HUES48 (cell line): ENCODE measurements around the gene ZMYND8.
A peak's percentile ranks its signal among the peaks of the same experiment; 100 is the strongest.
"Not testable (repeated sequence)": the region's sequence is repeated elsewhere in the genome, so short reads cannot be mapped to it uniquely, and the experiment has no call there.

Experiments used
- H3K27ac ChIP-seq: one replicate; pipeline ENCODE4 v1.7.0; 2013; ENCODE audit warnings: low read depth, low read length, inconsistent platforms
- H3K27me3 ChIP-seq: 2 replicates; pipeline ENCODE4 v1.6.1; 2013; ENCODE audit warnings: mild to moderate bottlenecking, low read length; ENCODE audit not compliant: control insufficient read depth, insufficient read depth
- H3K36me3 ChIP-seq: 2 replicates; pipeline ENCODE4 v1.6.1; 2013; ENCODE audit warnings: low read length; ENCODE audit not compliant: control insufficient read depth, insufficient read depth
- H3K4me1 ChIP-seq: 2 replicates; pipeline ENCODE4 v1.6.1; 2013; ENCODE audit warnings: mild to moderate bottlenecking, low read length; ENCODE audit not compliant: control insufficient read depth, insufficient read depth
- H3K4me3 ChIP-seq: 2 replicates; pipeline ENCODE4 v1.5.1; 2013; ENCODE audit warnings: mild to moderate bottlenecking, low read depth, low read length
- H3K9ac ChIP-seq: 2 replicates; pipeline ENCODE4 v1.6.1; 2013; ENCODE audit warnings: mild to moderate bottlenecking, low read depth, low read length, moderate library complexity
- H3K9me3 ChIP-seq: 2 replicates; pipeline ENCODE4 v1.6.1; 2013; ENCODE audit warnings: low read length; ENCODE audit not compliant: control insufficient read depth, insufficient read depth

Gene ZMYND8

DNA sequence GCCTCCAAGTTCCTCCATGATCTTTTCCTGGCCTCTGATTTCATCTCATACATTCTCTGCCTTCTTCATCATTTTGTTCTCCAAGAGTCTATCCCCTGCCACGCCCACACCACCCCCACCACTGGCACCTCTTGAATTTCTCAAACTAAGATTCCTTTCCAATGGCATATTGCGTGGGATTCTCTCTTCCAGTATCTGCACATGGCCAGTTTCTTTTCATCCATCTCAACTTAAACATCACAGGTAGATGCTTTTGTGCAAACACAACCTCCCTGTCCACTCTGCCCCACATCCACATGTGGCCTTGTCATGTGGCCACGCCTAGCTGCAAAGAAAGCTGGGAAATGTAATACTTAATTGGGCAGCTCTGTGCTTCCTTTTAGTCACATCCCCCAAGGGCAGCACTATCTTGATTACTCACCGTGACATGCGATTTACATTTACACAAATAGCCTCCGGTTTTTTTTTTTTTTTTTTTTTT, 33.4 kb upstream of the ZMYND8 start:
- no peak overlapping the region for H3K9ac ChIP-seq

DNA sequence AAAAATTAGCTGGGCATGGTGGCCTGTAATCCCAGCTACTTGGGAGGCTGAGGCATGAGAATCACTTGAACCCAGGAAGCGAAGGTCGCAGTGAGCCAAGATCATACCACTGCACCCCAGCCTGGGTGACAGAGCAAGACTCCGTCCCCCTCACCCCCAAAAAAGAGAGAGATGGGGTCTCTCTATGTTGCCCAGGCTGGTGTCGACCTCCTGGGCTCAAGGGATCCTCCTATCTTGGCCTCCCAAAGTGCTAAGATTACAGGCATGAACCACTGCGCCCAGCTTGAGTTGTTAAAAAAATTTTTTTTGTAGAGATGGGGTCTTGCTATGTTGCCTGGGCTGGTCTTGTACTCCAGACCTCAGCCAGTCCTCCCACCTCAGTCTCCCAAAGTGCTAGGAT, 29.5 kb upstream of the ZMYND8 start:
- H3K27me3 ChIP-seq, H3K9me3 ChIP-seq, H3K27ac ChIP-seq, H3K4me1 ChIP-seq, H3K4me3 ChIP-seq, H3K9ac ChIP-seq, H3K36me3 ChIP-seq: not testable (repeated sequence)

More for the DNA sequence above, 33.4 kb upstream of the ZMYND8 start:
- Histone ChIP-seq H3K4me1 (no peaks in the 10 kb centered on the region), H3K4me3 (no peak overlapping the region), H3K27me3 (no peaks in the 10 kb centered on the region), H3K9me3 (no peaks in the 10 kb centered on the region), H3K27ac (no peak overlapping the region), H3K36me3 (no peaks in the 10 kb centered on the region)

DNA sequence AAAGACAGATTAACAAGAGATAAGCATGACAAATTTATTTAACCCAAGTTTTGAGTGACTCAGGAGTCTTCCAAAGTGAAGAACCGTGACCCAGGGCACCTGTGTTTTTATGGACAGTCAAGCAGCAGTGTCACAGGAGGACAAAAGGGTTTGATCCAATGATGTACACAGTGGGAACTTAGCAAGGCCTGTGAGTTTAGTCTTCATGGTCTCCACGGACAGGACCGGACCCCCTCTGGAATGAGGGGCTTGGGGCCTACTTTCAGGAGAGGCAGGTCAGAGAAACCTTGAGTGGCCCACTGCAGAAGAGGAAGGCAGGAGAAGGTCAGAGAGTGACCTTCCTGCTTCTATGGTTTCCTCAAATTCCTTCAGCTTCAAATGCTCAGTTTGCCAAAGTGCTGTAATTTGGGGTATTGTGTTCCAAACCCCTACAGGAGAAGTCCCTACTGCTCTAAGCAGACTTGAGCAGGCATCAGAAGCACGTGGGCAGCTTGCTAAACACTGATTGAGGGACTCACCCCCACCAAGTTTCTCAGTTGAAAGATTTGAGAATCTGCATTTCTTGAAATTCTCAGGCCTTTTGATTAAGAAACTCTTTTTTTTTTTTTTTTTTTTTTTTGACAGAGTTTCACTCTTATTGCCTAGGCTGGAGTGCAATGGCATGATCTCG, 26.4 kb upstream of the ZMYND8 start:
- Histone ChIP-seq H3K4me3 (no peak overlapping the region), H3K27me3 (no peaks in the 10 kb centered on the region), H3K9me3 (no peaks in the 10 kb centered on the region), H3K4me1 (peaks cover 5% of the 10 kb centered on the region), H3K9ac (no peak overlapping the region), H3K36me3 (no peaks in the 10 kb centered on the region), H3K27ac (no peak overlapping the region)

DNA sequence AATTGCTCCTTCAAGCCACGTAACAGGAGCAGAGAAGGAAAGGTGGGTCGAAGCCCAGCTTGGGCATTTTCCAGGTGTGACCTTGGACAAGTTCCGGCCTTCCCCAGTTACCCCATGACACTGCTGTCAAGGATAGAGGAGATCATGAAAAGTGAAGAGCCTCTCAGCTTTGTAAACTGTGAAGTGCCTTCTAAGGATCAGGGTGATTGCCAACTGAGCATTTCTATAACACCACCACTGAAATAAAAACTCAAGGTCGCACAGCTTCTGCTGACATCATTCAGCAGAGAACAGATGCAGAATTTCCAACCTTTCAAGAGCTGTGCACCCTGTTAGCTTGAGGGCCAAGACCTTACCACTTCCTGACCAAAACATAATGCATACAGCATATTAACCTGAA, 24.0 kb upstream of the ZMYND8 start:
- no peak overlapping the region for H3K27ac ChIP-seq
- no peak overlapping the region for H3K9ac ChIP-seq
- no peaks in the 10 kb centered on the region for H3K36me3 ChIP-seq
- peaks cover 5% of the 10 kb centered on the region for H3K4me1 ChIP-seq
- no peaks in the 10 kb centered on the region for H3K27me3 ChIP-seq
- H3K4me3 ChIP-seq: no peak overlapping the region
- no peaks in the 10 kb centered on the region for H3K9me3 ChIP-seq

DNA sequence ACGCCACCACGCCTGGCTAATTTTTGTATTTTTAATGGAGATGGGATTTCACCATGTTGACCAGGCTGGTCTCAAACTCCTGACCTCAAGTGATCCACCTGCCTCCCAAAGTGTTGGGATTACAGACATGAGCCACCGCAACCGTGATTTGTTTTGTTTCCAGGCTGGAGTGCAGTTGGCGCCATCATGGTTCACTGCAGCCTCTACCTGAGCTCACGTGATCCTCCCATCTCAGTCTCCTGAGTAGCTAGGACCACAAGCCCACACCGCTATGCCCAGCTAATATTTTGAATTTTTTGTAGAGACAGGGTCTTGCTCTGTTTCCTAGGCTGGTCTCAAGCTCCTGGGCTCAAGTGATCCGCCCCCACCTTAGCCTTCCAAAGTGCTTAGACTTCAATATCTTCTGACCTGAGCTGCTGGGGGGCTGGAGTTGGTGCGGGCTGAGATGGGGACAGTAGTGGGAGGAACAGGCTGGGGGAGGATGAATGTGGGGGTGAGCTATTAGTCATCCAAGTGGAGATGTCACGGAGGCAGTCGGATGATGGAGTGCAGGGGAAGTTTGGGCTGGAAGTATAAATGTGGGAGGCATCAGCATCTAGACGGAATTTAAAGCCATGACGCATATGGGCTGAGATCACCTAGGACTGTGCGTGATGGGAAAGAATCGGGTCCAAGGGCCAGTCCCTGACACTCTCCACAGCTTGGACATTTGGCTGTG, 23.1 kb upstream of the ZMYND8 start:
- Histone ChIP-seq H3K27ac (no peak overlapping the region), H3K27me3 (no peaks in the 10 kb centered on the region), H3K9ac (no peak overlapping the region), H3K9me3 (no peaks in the 10 kb centered on the region), H3K36me3 (no peaks in the 10 kb centered on the region), H3K4me1 (peaks cover 5% of the 10 kb centered on the region), H3K4me3 (no peak overlapping the region)

DNA sequence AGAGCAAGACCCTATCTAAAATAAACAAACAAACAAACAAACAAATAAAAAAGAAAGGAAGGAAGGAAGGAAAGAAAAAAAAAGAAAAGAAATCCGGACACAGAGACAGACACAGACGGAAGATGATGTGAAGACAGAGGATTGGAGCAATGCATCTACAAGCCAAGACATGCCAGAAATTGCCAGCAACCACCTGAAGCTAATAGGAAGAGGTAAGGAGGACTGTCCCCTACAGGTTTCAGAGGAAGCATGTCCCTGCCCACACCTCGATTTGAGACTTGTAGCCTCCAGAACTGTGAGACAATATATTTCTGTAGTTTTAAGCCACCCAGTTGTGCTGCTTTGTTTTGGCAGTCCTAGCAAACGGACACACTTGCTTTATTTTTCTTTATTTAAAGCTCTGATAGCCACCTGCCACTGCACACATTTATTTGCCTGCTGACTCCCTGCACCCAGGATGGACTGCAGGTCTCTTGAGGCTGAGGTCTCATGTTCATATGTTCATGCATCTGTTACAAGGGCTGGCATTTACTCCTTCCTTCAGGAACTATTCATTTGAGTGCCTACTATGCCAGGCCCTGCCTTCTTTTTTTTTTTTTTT, 20.7 kb upstream of the ZMYND8 start:
- Histone ChIP-seq H3K27ac (no peak overlapping the region), H3K27me3 (no peaks in the 10 kb centered on the region), H3K9me3 (no peaks in the 10 kb centered on the region)

DNA sequence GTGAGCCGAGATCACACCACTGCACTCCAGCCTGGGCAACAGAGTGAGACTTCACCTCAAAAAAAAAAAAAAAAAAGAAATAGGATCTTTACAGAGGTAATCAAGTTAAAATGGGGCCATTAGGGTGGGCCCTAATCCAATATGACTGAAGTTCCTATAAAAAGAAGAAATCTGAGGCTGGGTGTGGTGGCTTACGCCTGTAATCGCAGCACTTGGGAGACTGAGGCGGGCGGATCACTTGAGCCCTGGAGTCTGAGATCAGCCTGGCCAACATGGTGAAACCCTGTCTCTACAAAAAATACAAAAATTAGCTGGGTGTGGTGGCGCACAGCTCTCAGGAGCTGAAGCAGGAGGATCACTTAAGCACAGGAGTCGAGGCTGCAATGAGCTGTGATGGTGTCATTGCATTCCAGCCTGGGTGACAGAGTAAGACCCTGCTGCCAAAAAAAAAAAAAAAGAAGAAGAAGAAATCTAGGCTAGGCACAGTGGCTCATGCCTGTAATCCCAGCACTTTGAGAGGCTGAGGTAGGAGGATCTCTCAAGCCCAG, 19.7 kb upstream of the ZMYND8 start:
- H3K36me3 ChIP-seq, H3K27ac ChIP-seq, H3K27me3 ChIP-seq, H3K9me3 ChIP-seq, H3K9ac ChIP-seq, H3K4me3 ChIP-seq: not testable (repeated sequence)
- peaks cover 12% of the 10 kb centered on the region for H3K4me1 ChIP-seq

More for the DNA sequence above, 20.7 kb upstream of the ZMYND8 start:
- H3K4me1 ChIP-seq: peaks cover 10% of the 10 kb centered on the region
- H3K36me3 ChIP-seq: no peaks in the 10 kb centered on the region
- H3K4me3 ChIP-seq: no peak overlapping the region
- no peak overlapping the region for H3K9ac ChIP-seq

DNA sequence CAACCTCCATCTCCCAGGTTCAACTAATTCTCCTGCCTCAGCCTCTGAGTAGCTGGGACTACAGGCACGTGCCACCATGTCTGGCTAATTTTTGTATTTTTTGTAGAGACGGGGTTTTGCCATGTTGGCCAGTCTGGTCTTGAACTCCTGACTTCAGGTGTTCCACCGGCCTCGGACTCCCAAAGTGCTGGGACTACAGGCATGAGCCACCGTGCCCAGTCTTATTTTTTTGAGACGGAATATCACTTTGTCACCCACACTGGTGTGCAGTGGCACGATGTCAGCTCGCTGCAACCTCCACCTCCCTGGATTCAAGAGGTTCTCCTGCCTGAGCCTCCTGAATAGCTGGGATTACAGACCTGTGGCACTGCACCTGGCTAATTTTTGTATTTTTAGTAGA, 17.6 kb upstream of the ZMYND8 start:
- peaks cover 19% of the 10 kb centered on the region for H3K4me1 ChIP-seq
- not testable (repeated sequence) for H3K27ac ChIP-seq, H3K4me3 ChIP-seq, H3K9me3 ChIP-seq, H3K27me3 ChIP-seq, H3K9ac ChIP-seq, H3K36me3 ChIP-seq

DNA sequence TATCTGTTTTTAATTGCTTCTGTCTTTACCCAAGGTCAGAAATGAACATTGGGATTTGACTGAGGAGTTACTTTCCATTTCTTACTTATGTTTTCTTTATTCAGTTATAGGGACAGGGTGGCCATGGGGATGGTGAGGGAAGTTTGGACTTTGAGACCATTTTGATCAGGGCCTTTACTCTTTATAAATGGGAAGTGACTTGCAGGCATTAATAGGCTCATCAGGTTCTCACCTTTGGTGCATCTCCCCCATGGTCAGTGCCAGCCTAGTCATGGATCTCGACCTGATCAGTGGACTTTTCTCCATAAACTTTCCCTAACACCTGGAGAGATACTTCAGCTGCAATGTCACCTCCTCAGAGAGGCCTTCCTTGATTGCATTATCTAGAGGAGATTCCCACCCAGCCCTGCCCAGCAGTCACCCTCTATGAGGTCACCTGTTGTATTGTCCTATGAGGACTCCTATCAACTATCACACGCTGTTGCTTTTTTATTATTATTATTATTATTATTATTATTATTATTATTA, 16.8 kb upstream of the ZMYND8 start:
- H3K27me3 ChIP-seq: no peaks in the 10 kb centered on the region
- H3K4me3 ChIP-seq: no peak overlapping the region
- peak overlapping the region; percentile 36 for H3K27ac ChIP-seq
- H3K9me3 ChIP-seq: no peaks in the 10 kb centered on the region
- H3K9ac ChIP-seq: no peak overlapping the region
- no peaks in the 10 kb centered on the region for H3K36me3 ChIP-seq
- peaks cover 19% of the 10 kb centered on the region for H3K4me1 ChIP-seq

DNA sequence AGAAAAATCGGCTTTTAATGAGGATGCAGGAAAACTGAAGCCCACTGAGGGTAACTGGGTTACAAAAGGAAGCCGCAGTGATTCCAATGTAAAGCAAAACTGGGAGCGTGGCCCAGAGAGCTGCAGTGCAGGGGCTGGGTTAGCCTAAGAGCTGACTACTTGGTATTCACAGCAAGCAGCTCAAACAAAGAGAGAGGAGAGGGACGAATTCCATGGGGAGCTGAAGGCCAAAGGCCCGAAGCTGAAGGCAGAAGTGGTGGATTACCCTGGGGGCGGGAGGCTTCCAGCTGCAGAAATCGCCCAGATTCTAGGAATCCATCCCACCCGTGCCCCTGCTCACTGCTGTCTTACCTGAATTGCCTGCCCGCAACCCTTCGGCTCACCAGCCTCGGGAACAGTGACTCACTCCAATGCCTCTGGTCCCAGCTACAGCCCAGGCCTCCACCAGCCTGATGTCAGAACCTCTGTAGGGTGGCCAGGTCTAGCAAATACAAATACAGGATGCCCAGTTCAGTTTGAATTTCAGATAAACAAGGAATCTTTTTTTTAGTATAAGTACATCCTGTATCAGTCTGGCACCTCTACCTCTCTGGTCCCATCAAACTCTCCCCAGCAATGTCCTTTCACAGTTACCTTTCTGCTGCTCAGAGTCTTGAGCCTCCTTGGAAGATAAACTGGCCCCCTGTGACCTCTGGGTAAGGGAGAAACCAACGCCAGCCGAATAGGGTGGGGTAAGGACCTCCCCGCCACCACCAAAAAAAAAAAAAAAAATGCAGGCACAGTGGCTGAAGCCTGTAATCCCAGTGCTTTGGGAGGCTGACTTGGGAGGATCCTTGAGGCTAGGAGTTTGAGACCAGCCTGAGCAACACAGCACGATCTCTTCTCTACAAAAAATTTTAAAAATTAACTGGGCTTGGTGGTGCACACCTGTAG, 14.6 kb upstream of the ZMYND8 start:
- no peaks in the 10 kb centered on the region for H3K27me3 ChIP-seq
- no peaks in the 10 kb centered on the region for H3K9me3 ChIP-seq
- H3K27ac ChIP-seq: peak overlapping the region; percentile 80
- no peak overlapping the region for H3K4me3 ChIP-seq
- peaks cover 9% of the 10 kb centered on the region for H3K36me3 ChIP-seq
- peaks cover 19% of the 10 kb centered on the region for H3K4me1 ChIP-seq
- H3K9ac ChIP-seq: no peak overlapping the region
